H1 (cell line): ENCODE data around the gene CUTA. TPM values are rescaled to one million over a fixed set of nuclear protein-coding genes. Genes with fewer than 3 reads are reported as not detected.
A peak's percentile ranks its signal among the peaks of the same experiment; 100 is the strongest.

Experiments used
- CTCF ChIA-PET: fragments of 300-600 bp; sonication (Branson Sonifier 250); formaldehyde crosslinking; loops from one replicate; lab custom pipeline; 2021; ENCODE audit not compliant: partially characterized antibody; lab: Charles Lee
- POLR2A ChIA-PET: fragments of 300-600 bp; sonication (Branson Sonifier 250); formaldehyde crosslinking; loops from one replicate; lab custom pipeline; 2021; ENCODE audit warnings: inconsistent platforms; ENCODE audit not compliant: partially characterized antibody; lab: Charles Lee
- DNase-seq, 2 experiments: peaks; one replicate each; pipeline versions ENCODE4 v3.0.0 to v3.0.0-alpha.2; 2010 to 2022; ENCODE audit warnings: low spot score in 2 of 2, low read depth in 1 of 2, mixed read lengths in 1 of 2
- FAIRE-seq: peaks from 2 replicates; lab custom pipeline; 2011; peaks lifted over from hg19 to GRCh38; lab: Jason Lieb, UNC
- H2AFZ ChIP-seq: 2 replicates; pipeline ENCODE4 v1.8.1; 2012; ENCODE audit warnings: low read length, inconsistent platforms
- H2AK5ac ChIP-seq: 2 replicates; pipeline ENCODE4 v1.6.1; 2013; ENCODE audit warnings: low read depth, low read length
- H2BK120ac ChIP-seq: replicated peaks from 2 replicates; pipeline ENCODE3; 2013; ENCODE audit warnings: low read depth, low read length, inconsistent platforms
- H2BK12ac ChIP-seq: 2 replicates; pipeline ENCODE4 v1.6.1; 2013; ENCODE audit warnings: low read depth, low read length
- H2BK15ac ChIP-seq: 2 replicates; pipeline ENCODE4 v1.6.1; 2013; ENCODE audit warnings: low read length
- H2BK20ac ChIP-seq: 2 replicates; pipeline ENCODE4 v1.6.1; 2013; ENCODE audit warnings: low read length
- H2BK5ac ChIP-seq: 2 replicates; pipeline ENCODE4 v1.6.1; 2013; ENCODE audit warnings: low read depth, low read length
- H3K14ac ChIP-seq: 2 replicates; pipeline ENCODE4 v1.6.1; 2013; ENCODE audit warnings: inconsistent platforms; ENCODE audit not compliant: insufficient read length
- H3K18ac ChIP-seq: 2 replicates; pipeline ENCODE4 v1.6.1; 2013; ENCODE audit warnings: low read length; ENCODE audit errors: extremely low read depth
- H3K23ac ChIP-seq: 2 replicates; pipeline ENCODE4 v1.6.1; 2013; ENCODE audit warnings: inconsistent platforms; ENCODE audit not compliant: insufficient read length
- H3K23me2 ChIP-seq: 2 replicates; pipeline ENCODE4 v1.6.1; 2013; ENCODE audit warnings: low read depth, low read length
- H3K27ac ChIP-seq: 2 replicates; pipeline ENCODE4 v1.6.1; 2011; ENCODE audit warnings: low read depth, low read length, inconsistent platforms
- H3K27me3 ChIP-seq, 4 experiments: replicated peaks in 1 of 4; 1 replicate in 1 of 4; 2 replicates in 3 of 4; pipeline versions ENCODE4 v1.6.1 to v1.8.1; 2011 to 2013; ENCODE audit warnings: low read length in 3 of 4, mild to moderate bottlenecking in 3 of 4, inconsistent platforms in 2 of 4, mixed read lengths in 2 of 4, moderate library complexity in 1 of 4; ENCODE audit not compliant: control insufficient read depth in 3 of 4, insufficient read depth in 3 of 4; ENCODE audit errors: extremely low read depth in 1 of 4
- H3K36me3 ChIP-seq, 4 experiments: 2 replicates each; pipeline versions ENCODE4 v1.6.1 to v1.8.1; 2011 to 2013; ENCODE audit warnings: mild to moderate bottlenecking in 4 of 4, low read length in 3 of 4, moderate library complexity in 2 of 4, control low read depth in 1 of 4, inconsistent platforms in 1 of 4; ENCODE audit not compliant: insufficient read depth in 4 of 4, control insufficient read depth in 2 of 4
- H3K4ac ChIP-seq: replicated peaks from 2 replicates; pipeline ENCODE3; 2013; ENCODE audit warnings: low read length, low read depth, mixed read lengths, inconsistent platforms; ENCODE audit not compliant: insufficient read length
- H3K4me1 ChIP-seq, 4 experiments: replicated peaks in 1 of 4; 1 replicate in 1 of 4; 2 replicates in 3 of 4; pipeline versions ENCODE4 v1.6.1 to v1.8.1; 2011 to 2013; ENCODE audit warnings: low read length in 3 of 4, inconsistent platforms in 2 of 4, mixed read lengths in 1 of 4; ENCODE audit not compliant: insufficient read depth in 4 of 4, control insufficient read depth in 3 of 4
- H3K4me2 ChIP-seq, 2 experiments: 2 replicates each; pipeline versions ENCODE4 v1.6.1 to v1.8.1; 2011 to 2013; ENCODE audit warnings: low read depth in 2 of 2, low read length in 2 of 2, control low read depth in 1 of 2, inconsistent platforms in 1 of 2, mild to moderate bottlenecking in 1 of 2; ENCODE audit not compliant: insufficient read depth in 1 of 2
- H3K4me3 ChIP-seq, 4 experiments: fragments of 200-600, 300-600 bp in 1 of 4; sonication (generic), shearing (Covaris generic), sonication (Bioruptor Twin) in 1 of 4; 2 replicates each; pipeline versions ENCODE4 v1.5.1 to v1.8.1; 2011 to 2016; ENCODE audit warnings: low read length in 4 of 4, low read depth in 3 of 4, control low read depth in 2 of 4, inconsistent platforms in 2 of 4, mild to moderate bottlenecking in 2 of 4, mixed read lengths in 1 of 4, moderate library complexity in 1 of 4; ENCODE audit not compliant: insufficient read depth in 2 of 4; ENCODE audit errors: extremely low read depth in 1 of 4
- H3K56ac ChIP-seq: replicated peaks from 2 replicates; pipeline ENCODE3; 2013; ENCODE audit warnings: low read depth, mild to moderate bottlenecking, mixed read lengths, low read length, inconsistent platforms; ENCODE audit not compliant: insufficient read length
- H3K79me1 ChIP-seq: 2 replicates; pipeline ENCODE4 v1.6.1; 2013; ENCODE audit warnings: low read depth, low read length, control low read depth
- H3K79me2 ChIP-seq, 2 experiments: 2 replicates each; pipeline versions ENCODE4 v1.6.1 to v1.8.1; 2012 to 2013; ENCODE audit warnings: low read length in 2 of 2, mild to moderate bottlenecking in 2 of 2, inconsistent platforms in 1 of 2; ENCODE audit not compliant: insufficient read depth in 2 of 2, control insufficient read depth in 1 of 2
- H3K9ac ChIP-seq, 4 experiments: replicated peaks in 1 of 4; 1 replicate in 1 of 4; 2 replicates in 3 of 4; pipeline versions ENCODE4 v1.6.1 to v1.8.1; 2011 to 2013; ENCODE audit warnings: low read depth in 3 of 4, low read length in 3 of 4, control low read depth in 2 of 4, mild to moderate bottlenecking in 2 of 4, moderate library complexity in 2 of 4, inconsistent platforms in 1 of 4; ENCODE audit errors: extremely low read depth in 1 of 4
- H3K9me3 ChIP-seq, 2 experiments: 2 replicates each; pipeline versions ENCODE4 v1.6.1 to v1.8.1; 2012 to 2013; ENCODE audit warnings: mild to moderate bottlenecking in 2 of 2, moderate library complexity in 2 of 2, control low read depth in 1 of 2, inconsistent platforms in 1 of 2, low read depth in 1 of 2, low read length in 1 of 2, mixed read lengths in 1 of 2; ENCODE audit not compliant: insufficient read depth in 2 of 2
- H4K20me1 ChIP-seq, 2 experiments: replicated peaks in 1 of 2; 2 replicates each; pipeline versions ENCODE3 to v1.8.1; 2011 to 2013; ENCODE audit warnings: inconsistent platforms in 2 of 2, low read length in 2 of 2, mild to moderate bottlenecking in 1 of 2; ENCODE audit not compliant: insufficient read depth in 2 of 2, control insufficient read depth in 1 of 2
- H4K5ac ChIP-seq: 2 replicates; pipeline ENCODE4 v1.6.1; 2013; ENCODE audit warnings: low read length, low read depth, mixed read lengths, inconsistent platforms; ENCODE audit not compliant: insufficient read length
- H4K8ac ChIP-seq: 2 replicates; pipeline ENCODE4 v1.8.0; 2013; ENCODE audit warnings: mild to moderate bottlenecking, moderate library complexity, low read length, inconsistent platforms; ENCODE audit not compliant: insufficient read depth; ENCODE audit errors: extremely low read depth
- H4K91ac ChIP-seq: replicated peaks from 2 replicates; pipeline ENCODE3; 2013; ENCODE audit warnings: low read length, mixed read lengths, inconsistent platforms; ENCODE audit not compliant: insufficient read length
- GTF2F1 ChIP-seq: IDR thresholded peaks from 2 replicates; pipeline ENCODE4 v1.6.1; 2012; ENCODE audit warnings: low read depth, low read length, improper control_type of control experiment, borderline replicate concordance
- RAD21 ChIP-seq, 2 experiments: IDR thresholded peaks in 1 of 2; conservative IDR thresholded peaks in 1 of 2; 2 replicates each; pipeline ENCODE4 v1.6.1; 2011; ENCODE audit warnings: low read depth in 2 of 2, low read length in 2 of 2, improper control_type of control experiment in 1 of 2, inconsistent platforms in 1 of 2, mild to moderate bottlenecking in 1 of 2, moderate library complexity in 1 of 2
- WGBS, 2 experiments: shearing (Covaris generic) in 1 of 2; methylation state at CpG; one replicate each; pipeline versions ENCODE4 v1.1.6 to v1.1.7; 2013 to 2015; ENCODE audit warnings: low lambda C conversion rate in 2 of 2, mixed read lengths in 2 of 2, inconsistent platforms in 1 of 2, low coverage in 1 of 2, missing lambda C conversion rate in 1 of 2; ENCODE audit not compliant: insufficient replicate concordance in 2 of 2, insufficient coverage in 1 of 2, insufficient read length in 1 of 2; ENCODE audit errors: extremely low coverage in 1 of 2, missing lambda C conversion rate in 1 of 2; 5-methylcytosine and 5-hydroxymethylcytosine counted together
- polyA plus RNA-seq, 7 experiments: library from polyadenylated mRNA; depleted of rRNA in 3 of 7; stranded (reverse) in 5 of 7; unstranded in 2 of 7; fragments of >200 nt in 5 of 7; fragments of 200-250 nt in 2 of 7; gene quantifications; 1 replicate in 5 of 7; 2 replicates in 1 of 7; 4 replicates in 1 of 7; pipeline versions ENCODE4 v1.2.1 to v1.2.3, GENCODE V29; 2011 to 2013; ENCODE audit warnings: missing spikeins in 2 of 7, mixed read lengths in 2 of 7
- total RNA-seq: library from RNA; stranded (reverse); fragmentation: NEBNext Ultra II Directional; extraction: Animal tissue kit (Norgen Biotek cat#: 25700); gene quantifications from 2 replicates; pipeline ENCODE4 v1.2.1, GENCODE V29; 2021

CUTA gene
- total and polyA plus RNA-seq, 2 of the 8 experiments (the other 6 are each of a cell fraction or from before 2014, with no cell fraction given), result 297 to 460 TPM

- H3K4me3 ChIP-seq, result no peak overlapping the region
- no peak overlapping the region for H3K27ac ChIP-seq
- POLR2A ChIA-PET, result interaction anchor here (1.0 to 1.3 kb wide), 2 partner anchors 19 to 108 kb away, joined by 3 to 4 read pairs; no protein-coding TSS in a partner anchor
- H3K79me2 ChIP-seq, result peaks cover 0 to 5% of the 10 kb centered on the region in 2 experiments; a peak in 1 of 4 replicates
- 84% methylated on average over 5 of the region's 5 CpGs; no CpG with 5 or more reads in 1 of the 2 experiments for WGBS, 2 experiments
- no peaks in the 10 kb centered on the region for H3K9me3 ChIP-seq
- no peak overlapping the region for H3K14ac ChIP-seq
- H4K91ac ChIP-seq, result no peak overlapping the region
- no peak overlapping the region for H3K4ac ChIP-seq
- no peak overlapping the region for H4K5ac ChIP-seq
- no peak overlapping the region for H2BK15ac ChIP-seq
- H4K20me1 ChIP-seq, result peaks cover 0 to 13% of the 10 kb centered on the region in 2 experiments
- H3K79me1 ChIP-seq, result 0 out of 2 replicates have a peak, but pooled peaks cover 2% of the 10 kb centered on the region
- H3K27me3 ChIP-seq, result no peaks in the 10 kb centered on the region
- CTCF ChIA-PET, result interaction anchor here (0.7 to 1.5 kb wide), 5 partner anchors 12 to 117 kb away, joined by 3 to 5 read pairs (median 3); no protein-coding TSS in a partner anchor
- DNase-seq, result no peak
- H2AK5ac ChIP-seq, result no peak overlapping the region
- no peak overlapping the region for H3K18ac ChIP-seq
- H3K23ac ChIP-seq, result no peak overlapping the region
- no peak overlapping the region for H2BK120ac ChIP-seq
- H3K4me2 ChIP-seq, result no peak overlapping the region
- H2BK5ac ChIP-seq, result no peak overlapping the region
- H2AFZ ChIP-seq, result no peak overlapping the region
- H3K4me1 ChIP-seq, result peaks cover 0 to 3% (median under 1%) of the 10 kb centered on the region in 4 experiments; a peak in 2 of 7 replicates
- H3K9ac ChIP-seq, result no peak overlapping the region
- TF ChIP-seq RAD21 (IDR thresholded peaks at IDR 0.05 in 1 of 2, conservative IDR thresholded peaks at IDR 0.05 in 1 of 2; ENCODE audit: low read depth in 2 of 2, low read length in 2 of 2) (peak in 1 of 2 experiments; percentile 12; a peak in 1 of 4 replicates), GTF2F1 (no peak)
- TF ChIP-seq, all 59 proteins: peak for 1
- FAIRE-seq, result no peak
- Histone ChIP-seq H3K23me2 (peaks cover 5% of the 10 kb centered on the region; the same call in 1 of the 2 replicates), H2BK12ac (no peak overlapping the region), H4K8ac (no peak overlapping the region), H3K56ac (no peak overlapping the region), H3K36me3 (peaks cover 30 to 47% (median 42%) of the 10 kb centered on the region in 4 experiments), H2BK20ac (no peak overlapping the region)
Measured at GRCh38 chr6:33407132-33407718, 10.7 kb downstream of the CUTA start.
